T-helper 17 cell (primary cell): ENCODE data around the gene FBXO11. TPM values are rescaled to one million over a fixed set of nuclear protein-coding genes. Genes with fewer than 3 reads are reported as not detected.

ENCODE experiments used
- ATAC-seq: fragments of 150-1000 bp; cut with Tn5 transposase; 2 replicates; pipeline ENCODE4 v1.10.0; 2021; ENCODE audit warnings: mild to moderate bottlenecking, moderate library complexity
- DNase-seq, 3 donors: peaks; one replicate each; pipeline versions ENCODE4 v3.0.0 to v3.0.0-alpha.2; 2020 to 2021
- H3K9me3 ChIP-seq: one replicate; pipeline ENCODE4 v1.7.0; 2013; ENCODE audit warnings: low read length, mild to moderate bottlenecking; ENCODE audit not compliant: control insufficient read depth, poor library complexity, severe bottlenecking
- H3K27ac Mint-ChIP-seq: one replicate; pipeline ENCODE4 v1.8.0; 2022; ENCODE audit warnings: mild to moderate bottlenecking, moderate library complexity, mixed read lengths
- H3K27me3 Mint-ChIP-seq: one replicate; pipeline ENCODE4 v1.8.0; 2022; ENCODE audit warnings: mixed read lengths
- H3K36me3 Mint-ChIP-seq: one replicate; pipeline ENCODE4 v1.8.0; 2022; ENCODE audit warnings: low read depth, mixed read lengths
- H3K4me1 Mint-ChIP-seq: one replicate; pipeline ENCODE4 v1.8.0; 2022; ENCODE audit warnings: mild to moderate bottlenecking, mixed read lengths
- H3K4me3 Mint-ChIP-seq: one replicate; pipeline ENCODE4 v1.8.0; 2022; ENCODE audit warnings: mild to moderate bottlenecking, moderate library complexity, mixed read lengths
- total RNA-seq, 4 donors: library from RNA in 2 of 4; stranded (reverse) in 2 of 4; gene quantifications; one replicate each; pipeline ENCODE4 v1.2.3 and lab custom pipeline; 2022 to 2026

Gene FBXO11
- total RNA-seq, 2 donors from 2014 or later: 95.7 to 106 TPM

DNA sequence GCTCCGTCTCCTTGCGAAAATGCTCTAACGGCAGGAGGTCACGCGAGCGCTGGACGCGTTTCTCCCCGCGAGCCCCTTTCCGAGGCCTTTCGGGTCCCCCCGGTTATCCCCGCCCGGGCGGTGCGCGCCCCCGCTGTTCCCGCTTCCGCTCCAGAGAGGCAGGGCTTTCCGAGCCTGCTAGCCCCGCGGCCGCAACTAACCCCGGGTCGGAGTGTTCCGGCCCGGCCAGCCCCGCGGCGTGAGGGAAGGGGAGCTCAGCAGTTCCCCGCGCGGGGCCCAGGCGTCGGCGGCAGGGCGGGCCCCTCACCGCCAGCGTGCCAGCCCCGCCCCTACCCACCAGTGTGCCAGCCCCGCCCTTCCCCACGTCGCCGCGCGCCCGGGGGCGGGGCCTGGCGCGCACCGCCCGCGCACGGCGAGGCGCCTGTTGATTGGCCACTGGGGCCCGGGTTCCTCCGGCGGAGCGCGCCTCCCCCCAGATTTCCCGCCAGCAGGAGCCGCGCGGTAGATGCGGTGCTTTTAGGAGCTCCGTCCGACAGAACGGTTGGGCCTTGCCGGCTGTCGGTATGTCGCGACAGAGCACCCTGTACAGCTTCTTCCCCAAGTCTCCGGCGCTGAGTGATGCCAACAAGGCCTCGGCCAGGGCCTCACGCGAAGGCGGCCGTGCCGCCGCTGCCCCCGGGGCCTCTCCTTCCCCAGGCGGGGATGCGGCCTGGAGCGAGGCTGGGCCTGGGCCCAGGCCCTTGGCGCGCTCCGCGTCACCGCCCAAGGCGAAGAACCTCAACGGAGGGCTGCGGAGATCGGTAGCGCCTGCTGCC, 123.4 kb downstream of the FBXO11 start, which contains the start of gene MSH6:
Gene MSH6, plus strand, starts transcription at position 475 of the 815 bp plus-strand sequence. Its CDS starts 89 bp downstream, at position 564.
- Mint-ChIP-seq H3K4me3 (peak within 1 kb of the TSS; percentile 96), H3K36me3 (peaks cover 2% of the 10 kb centered on the region), H3K27me3 (no peaks in the 10 kb centered on the region), H3K27ac (peak within 1 kb of the TSS; percentile 72), H3K4me1 (peaks cover 11% of the 10 kb centered on the region)
- no peaks in the 10 kb centered on the region for H3K9me3 ChIP-seq
- ATAC-seq (peak; percentile 93), DNase-seq (peak; percentile 87 to 91 (median 91))

DNA sequence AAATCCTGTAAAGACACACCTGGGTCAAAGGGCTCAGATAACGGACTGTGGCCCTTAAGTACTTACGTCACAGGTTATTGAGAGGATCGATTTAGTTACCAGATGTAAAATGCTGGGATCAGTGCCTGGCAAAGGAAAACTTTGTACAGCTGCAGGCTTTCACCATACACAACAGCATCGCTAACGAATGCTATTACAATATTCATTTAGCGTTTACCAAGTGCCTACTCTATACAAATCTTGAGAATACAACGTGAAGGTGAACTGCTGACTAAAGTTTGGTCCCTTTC, 124.0 kb downstream of the FBXO11 start:
- no peaks in the 10 kb centered on the region for H3K27me3 Mint-ChIP-seq
- H3K36me3 Mint-ChIP-seq: peaks cover 2% of the 10 kb centered on the region
- H3K4me1 Mint-ChIP-seq: peaks cover 13% of the 10 kb centered on the region
- no peak for DNase-seq
- ATAC-seq: peak; percentile 0
- no peak overlapping the region for H3K27ac Mint-ChIP-seq
- no peaks in the 10 kb centered on the region for H3K9me3 ChIP-seq
- peak overlapping the region; percentile 96 for H3K4me3 Mint-ChIP-seq

DNA sequence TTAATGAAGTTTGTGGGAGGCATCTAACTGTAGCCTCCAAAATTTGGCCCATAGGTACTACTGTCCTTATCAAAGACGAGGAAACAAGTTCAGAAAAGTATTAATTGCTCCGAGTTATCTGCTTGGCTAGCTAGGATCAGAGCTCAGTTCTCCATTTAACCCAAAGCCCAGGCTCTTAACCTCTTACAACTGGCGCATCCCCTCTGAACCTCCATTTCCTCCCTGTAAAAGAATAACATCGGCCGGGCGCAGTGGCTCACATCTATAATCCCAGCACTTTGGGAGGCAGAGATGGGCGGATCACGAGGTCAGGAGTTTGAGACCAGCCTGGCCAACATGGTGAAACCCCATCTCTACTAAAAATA, 126.9 kb downstream of the FBXO11 start:
- DNase-seq (no peak), ATAC-seq (no peak)
- H3K27me3 Mint-ChIP-seq: no peaks in the 10 kb centered on the region
- H3K27ac Mint-ChIP-seq: no peak overlapping the region
- peaks cover 2% of the 10 kb centered on the region for H3K4me1 Mint-ChIP-seq
- H3K36me3 Mint-ChIP-seq: no peaks in the 10 kb centered on the region
- H3K9me3 ChIP-seq: no peaks in the 10 kb centered on the region
- no peak overlapping the region for H3K4me3 Mint-ChIP-seq

DNA sequence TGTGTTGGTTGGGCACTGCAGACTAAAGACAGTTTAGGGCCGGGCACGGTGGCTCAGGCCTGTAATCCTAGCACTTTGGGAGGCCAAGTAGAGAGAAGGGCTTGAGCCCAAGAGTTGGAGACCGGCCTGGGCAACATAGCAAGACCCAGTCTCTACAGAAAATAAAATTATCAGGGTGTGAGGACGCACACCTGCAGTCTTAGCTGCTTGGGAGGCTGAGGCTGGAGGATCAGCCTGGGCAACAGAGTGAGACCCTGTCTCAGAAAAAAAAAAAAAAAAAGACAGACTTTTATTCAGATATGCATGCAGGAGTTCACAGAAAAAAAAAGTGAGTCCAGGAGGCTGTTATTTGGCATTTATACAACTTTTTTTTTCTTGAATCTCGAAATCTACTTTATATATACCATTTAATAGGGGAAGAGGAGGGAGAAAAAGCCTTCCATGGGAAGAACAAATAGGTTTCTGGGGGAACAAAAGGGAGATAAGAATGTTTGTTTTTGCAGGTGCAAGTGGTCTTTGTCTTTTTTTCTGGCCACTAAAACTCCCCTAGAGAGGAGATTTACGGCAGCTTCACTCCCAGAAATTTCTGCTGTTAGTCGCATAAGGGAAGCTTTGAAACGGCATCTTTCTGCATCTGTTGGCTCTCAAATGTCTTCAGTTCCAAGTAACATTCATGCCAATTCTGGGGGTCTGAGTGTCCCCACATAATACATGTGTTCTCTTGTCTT, 127.4 kb downstream of the FBXO11 start:
- Mint-ChIP-seq H3K27ac (no peak overlapping the region), H3K4me3 (no peak overlapping the region), H3K36me3 (no peaks in the 10 kb centered on the region), H3K4me1 (peaks cover 2% of the 10 kb centered on the region), H3K27me3 (no peaks in the 10 kb centered on the region)
- no peak for ATAC-seq
- H3K9me3 ChIP-seq: no peaks in the 10 kb centered on the region
- no peak for DNase-seq

DNA sequence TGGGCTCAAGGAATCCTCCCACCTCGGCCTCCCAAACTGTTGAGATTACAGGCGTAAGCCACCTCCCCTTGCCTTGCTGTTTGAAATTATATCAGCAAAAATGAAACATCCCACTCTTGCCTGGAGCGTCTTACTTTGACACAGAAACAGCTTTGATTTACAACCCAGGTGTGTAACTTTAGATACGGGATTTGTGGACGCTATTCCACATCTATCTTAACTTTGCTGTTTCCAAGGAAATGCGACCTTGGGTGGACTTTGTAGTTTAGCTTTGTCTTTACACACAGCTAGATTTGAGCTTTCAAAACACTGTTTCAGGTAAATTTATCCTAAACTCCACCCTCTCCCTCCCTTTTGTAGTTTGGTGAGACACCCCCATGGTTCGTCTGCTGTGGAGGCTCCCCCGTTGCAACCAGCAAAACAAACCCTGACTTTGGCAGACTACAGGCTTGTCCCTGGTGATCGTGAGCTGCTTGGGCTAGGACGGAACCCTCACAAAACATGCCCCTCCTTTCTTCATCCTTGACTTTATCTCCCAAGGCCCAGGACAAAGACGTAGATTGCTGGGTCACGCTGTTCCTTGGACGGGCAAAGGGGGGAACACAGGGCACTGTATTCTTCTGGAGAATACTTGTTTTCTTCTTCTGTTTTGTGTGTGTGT, 128.9 kb downstream of the FBXO11 start:
- ATAC-seq: no peak
- H3K4me3 Mint-ChIP-seq: no peak overlapping the region
- H3K27me3 Mint-ChIP-seq: no peaks in the 10 kb centered on the region
- DNase-seq: no peak
- no peaks in the 10 kb centered on the region for H3K36me3 Mint-ChIP-seq
- H3K4me1 Mint-ChIP-seq: peaks cover 5% of the 10 kb centered on the region
- H3K27ac Mint-ChIP-seq: no peak overlapping the region
- no peaks in the 10 kb centered on the region for H3K9me3 ChIP-seq

DNA sequence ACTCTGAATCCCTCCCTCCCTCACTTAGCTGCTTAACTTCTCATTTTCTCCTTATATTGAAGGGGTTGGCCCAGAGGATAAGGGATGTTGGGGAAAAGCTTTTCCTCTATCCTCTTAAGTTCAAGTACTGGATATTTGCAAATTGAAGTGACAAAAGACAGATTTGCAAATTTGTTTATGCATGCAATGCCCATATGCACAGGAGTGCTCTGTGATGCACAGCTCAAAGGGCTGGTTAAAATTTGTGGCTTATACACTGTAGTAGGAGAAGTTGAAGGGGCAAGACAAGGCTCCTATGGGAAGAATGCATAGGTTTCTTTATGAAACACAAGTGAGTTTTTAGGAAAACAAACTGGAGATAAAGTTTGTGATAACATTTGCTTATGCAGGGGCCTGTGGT, 131.7 kb downstream of the FBXO11 start:
- DNase-seq (no peak), ATAC-seq (no peak)
- Mint-ChIP-seq H3K36me3 (no peaks in the 10 kb centered on the region), H3K27ac (no peak overlapping the region), H3K4me3 (no peak overlapping the region), H3K4me1 (peaks cover 8% of the 10 kb centered on the region), H3K27me3 (no peaks in the 10 kb centered on the region)
- H3K9me3 ChIP-seq: no peaks in the 10 kb centered on the region

DNA sequence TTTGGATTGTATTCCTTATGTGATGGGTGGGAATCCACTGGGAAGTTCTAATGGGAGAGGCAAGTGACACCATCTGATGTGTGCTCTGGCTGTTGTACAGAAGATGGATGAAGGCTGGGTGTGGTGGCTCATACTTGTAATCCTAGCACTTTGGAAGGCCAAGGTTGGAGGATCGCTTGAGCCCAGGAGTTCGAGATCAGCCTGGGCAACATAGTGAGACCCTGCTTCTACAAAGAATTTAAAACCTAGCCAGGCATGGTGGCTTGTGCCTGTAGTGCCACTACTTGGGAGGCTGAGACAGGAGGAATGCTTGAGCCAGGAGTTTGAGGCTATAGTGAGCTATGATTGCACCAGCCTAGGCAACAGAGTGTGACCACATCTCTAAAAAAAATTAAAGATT, 134.0 kb downstream of the FBXO11 start:
- H3K9me3 ChIP-seq: no peaks in the 10 kb centered on the region
- Mint-ChIP-seq H3K4me1 (peaks cover 11% of the 10 kb centered on the region), H3K36me3 (no peaks in the 10 kb centered on the region), H3K27me3 (no peaks in the 10 kb centered on the region), H3K27ac (no peak overlapping the region), H3K4me3 (no peak overlapping the region)
- ATAC-seq (no peak), DNase-seq (no peak)

DNA sequence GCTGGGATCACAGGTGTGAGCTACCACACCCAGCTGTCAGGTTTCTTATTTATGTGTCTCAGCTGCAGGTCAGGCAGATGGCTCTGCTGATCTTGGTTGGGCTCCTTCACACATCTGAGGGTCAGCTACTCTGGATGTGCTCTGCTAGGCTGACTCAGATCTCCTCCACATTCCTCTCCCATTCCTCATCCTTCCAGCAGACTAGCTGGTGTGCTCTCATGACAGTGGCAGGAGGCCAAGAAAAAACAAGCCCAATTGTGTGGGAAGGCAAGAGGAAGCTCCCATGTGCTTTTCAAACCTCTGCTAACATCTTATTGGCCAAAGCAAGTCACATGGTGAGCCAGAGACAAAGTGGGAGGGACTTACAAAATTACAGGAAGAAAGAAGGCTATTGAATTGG, 135.1 kb downstream of the FBXO11 start:
- DNase-seq (no peak), ATAC-seq (no peak)
- H3K27ac Mint-ChIP-seq: no peak overlapping the region
- H3K4me3 Mint-ChIP-seq: no peak overlapping the region
- no peaks in the 10 kb centered on the region for H3K36me3 Mint-ChIP-seq
- H3K9me3 ChIP-seq: no peaks in the 10 kb centered on the region
- H3K4me1 Mint-ChIP-seq: peaks cover 11% of the 10 kb centered on the region
- H3K27me3 Mint-ChIP-seq: no peaks in the 10 kb centered on the region

DNA sequence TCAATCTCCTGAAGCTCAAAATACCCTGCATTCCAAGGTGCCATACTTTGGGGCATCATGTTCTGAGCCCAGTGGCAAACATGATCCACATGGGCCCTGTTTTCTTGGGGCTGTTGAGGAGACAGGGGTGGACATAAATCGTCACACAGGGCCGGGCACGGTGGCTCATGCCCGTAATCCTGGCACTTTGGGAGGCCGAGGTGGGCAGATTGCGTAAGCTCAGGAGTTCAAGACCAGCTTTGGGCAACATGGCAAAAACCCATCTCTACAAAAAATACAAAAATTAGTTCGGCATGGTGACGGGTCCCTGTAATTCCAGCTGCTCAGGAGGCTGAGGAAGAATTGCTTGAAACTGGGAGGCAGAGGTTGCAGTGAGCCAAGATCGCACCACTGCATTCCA, 137.0 kb downstream of the FBXO11 start:
- no peaks in the 10 kb centered on the region for H3K9me3 ChIP-seq
- no peak for ATAC-seq
- Mint-ChIP-seq H3K27ac (no peak overlapping the region), H3K4me3 (no peak overlapping the region), H3K36me3 (no peaks in the 10 kb centered on the region), H3K4me1 (peaks cover 11% of the 10 kb centered on the region), H3K27me3 (peaks cover 7% of the 10 kb centered on the region)
- no peak for DNase-seq

DNA sequence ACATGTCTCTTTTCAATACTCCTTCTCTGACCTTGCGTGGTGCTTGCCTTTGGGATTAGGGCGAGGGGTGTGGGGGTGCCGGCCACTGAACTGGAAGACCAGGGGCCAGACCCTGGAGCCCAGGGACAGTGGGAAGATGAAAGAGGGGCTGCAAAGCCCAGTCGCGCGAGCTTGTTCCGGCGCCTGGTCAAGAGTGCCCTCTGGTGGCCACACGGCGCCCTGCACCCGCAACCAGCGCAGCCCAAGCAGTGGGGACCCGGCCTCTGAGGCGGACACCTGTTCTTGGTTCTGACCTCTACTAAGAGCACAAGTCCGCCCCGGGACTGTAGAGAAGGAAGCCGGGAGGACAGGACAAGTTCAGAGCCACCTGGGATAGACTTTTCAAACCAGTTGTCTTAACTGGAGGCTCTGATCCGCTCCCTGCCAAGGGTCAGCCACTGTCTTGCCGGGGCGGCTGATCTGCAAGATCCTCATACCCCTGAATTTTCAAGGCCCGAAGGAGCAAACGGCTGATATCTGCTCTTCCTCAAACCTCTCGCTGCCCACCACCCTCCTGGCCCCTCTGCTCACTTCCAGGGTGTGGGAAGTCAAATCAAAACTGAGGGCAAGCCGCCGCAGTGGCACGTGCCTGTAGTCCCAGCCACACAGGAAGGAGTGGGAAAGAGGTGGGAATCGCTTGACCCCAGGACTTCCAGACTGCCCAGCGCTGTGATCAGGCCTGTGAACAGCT, 138.3 kb downstream of the FBXO11 start:
- peaks cover 11% of the 10 kb centered on the region for H3K4me1 Mint-ChIP-seq
- H3K27me3 Mint-ChIP-seq: peaks cover 12% of the 10 kb centered on the region
- peak overlapping the region; percentile 45 for H3K4me3 Mint-ChIP-seq
- H3K9me3 ChIP-seq: no peaks in the 10 kb centered on the region
- ATAC-seq: peak; percentile 86
- peak overlapping the region; percentile 32 for H3K27ac Mint-ChIP-seq
- H3K36me3 Mint-ChIP-seq: no peaks in the 10 kb centered on the region
- peak; percentile 57 to 76 (median 63) for DNase-seq

DNA sequence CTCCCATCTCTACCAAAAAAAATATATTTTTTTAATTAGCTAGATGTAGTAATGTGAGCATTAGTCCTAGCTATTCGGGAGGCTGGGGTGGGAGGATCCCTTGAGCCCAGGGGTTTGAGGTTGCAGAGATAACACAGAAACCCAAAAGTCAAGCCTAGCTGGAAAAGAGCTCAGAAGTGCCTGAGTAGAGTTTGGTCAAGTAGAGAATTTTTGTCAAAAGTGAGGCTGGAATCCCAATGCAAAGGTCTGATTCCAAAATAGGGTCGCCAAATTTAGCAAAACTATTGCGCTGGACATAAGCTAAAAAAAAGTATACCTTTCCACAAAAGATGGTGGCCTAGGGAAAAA, 138.8 kb downstream of the FBXO11 start:
- no peaks in the 10 kb centered on the region for H3K9me3 ChIP-seq
- no peak overlapping the region for H3K27ac Mint-ChIP-seq
- no peak for DNase-seq
- peaks cover 12% of the 10 kb centered on the region for H3K27me3 Mint-ChIP-seq
- H3K4me3 Mint-ChIP-seq: no peak overlapping the region
- H3K36me3 Mint-ChIP-seq: no peaks in the 10 kb centered on the region
- no peak for ATAC-seq
- H3K4me1 Mint-ChIP-seq: peaks cover 8% of the 10 kb centered on the region

DNA sequence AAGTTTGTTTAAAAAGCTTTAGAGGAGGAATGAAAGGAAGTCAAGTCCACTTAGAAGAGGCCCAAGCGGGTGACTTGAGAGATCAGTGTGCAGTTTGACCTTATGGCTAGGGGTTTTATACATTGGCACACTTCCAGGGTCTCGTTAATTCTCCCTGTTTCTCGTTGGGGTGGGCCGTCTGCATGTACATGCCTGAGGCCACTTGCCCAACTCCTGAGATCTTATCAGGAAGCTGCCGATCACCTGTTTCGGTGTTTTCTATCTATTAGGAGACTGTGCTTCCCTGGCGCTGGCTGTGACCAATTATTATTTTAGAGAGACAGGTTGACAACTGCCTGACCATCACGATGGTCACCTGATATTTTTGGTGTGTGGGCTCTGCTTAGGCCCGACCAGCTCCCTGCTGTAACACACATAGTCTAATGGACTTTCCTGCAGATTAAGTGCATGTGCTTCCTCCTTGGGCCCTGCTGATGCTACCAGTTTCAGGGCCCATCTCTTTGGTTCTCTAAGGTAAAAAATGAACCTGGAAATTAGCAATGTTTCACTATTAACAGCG, 154.4 kb downstream of the FBXO11 start:
- Mint-ChIP-seq H3K36me3 (no peaks in the 10 kb centered on the region), H3K27me3 (no peaks in the 10 kb centered on the region), H3K4me3 (peak overlapping the region; percentile 49), H3K4me1 (peaks cover 7% of the 10 kb centered on the region), H3K27ac (peak overlapping the region; percentile 88)
- no peaks in the 10 kb centered on the region for H3K9me3 ChIP-seq
- DNase-seq (no peak), ATAC-seq (peak; percentile 34)

DNA sequence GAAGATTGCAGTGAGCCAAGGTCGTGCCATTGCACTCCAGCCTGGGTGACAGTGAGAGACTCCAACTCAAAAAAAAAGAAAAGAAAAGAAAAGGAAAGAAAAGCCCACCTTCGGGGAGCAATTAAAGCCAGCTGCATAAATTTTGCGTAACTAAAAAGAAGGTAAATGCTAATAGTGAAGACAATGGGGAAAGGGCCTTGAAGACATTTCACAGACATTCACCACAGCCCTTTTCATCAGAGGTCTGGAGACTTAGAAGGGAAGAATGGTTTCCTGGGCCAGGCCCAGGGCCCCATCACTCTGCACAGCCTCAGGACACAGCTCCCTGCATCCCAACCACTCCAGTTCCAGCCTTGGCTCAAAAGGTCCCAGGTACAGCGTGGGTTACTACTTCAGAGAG, 158.4 kb downstream of the FBXO11 start:
- Mint-ChIP-seq H3K27ac (no peak overlapping the region), H3K36me3 (no peaks in the 10 kb centered on the region), H3K27me3 (peaks cover 16% of the 10 kb centered on the region), H3K4me3 (no peak overlapping the region), H3K4me1 (peaks cover 9% of the 10 kb centered on the region)
- DNase-seq (no peak), ATAC-seq (no peak)
- H3K9me3 ChIP-seq: no peaks in the 10 kb centered on the region
